Right atrium auricular region (tissue), 2 donors: ENCODE results near the gene CACNA1H. TPM values are rescaled to one million over a fixed set of nuclear protein-coding genes. Genes with fewer than 3 reads are reported as not detected.

Source experiments
- DNase-seq: peaks from one replicate; pipeline ENCODE4 v3.0.0-alpha.2; 2019; ENCODE audit warnings: low spot score
- H3K27ac ChIP-seq, 2 donors: fragments of 200-600 bp; sonication (generic); 1 replicate in 1 of 2; 2 replicates in 1 of 2; pipeline ENCODE4 v1.5.1; 2016 to 2019
- H3K27me3 ChIP-seq, 2 donors: fragments of 200-600 bp; sonication (generic); one replicate each; pipeline versions ENCODE4 v1.5.1 to v1.6.0; 2017 to 2019
- H3K36me3 ChIP-seq: fragments of 200-600 bp; sonication (generic); one replicate; pipeline ENCODE4 v1.5.1; 2016
- H3K4me1 ChIP-seq, 2 donors: fragments of 200-600 bp; sonication (generic); one replicate each; pipeline versions ENCODE4 v1.5.1 to v1.6.0; 2017 to 2019
- H3K4me3 ChIP-seq, 2 donors: fragments of 200-600 bp; sonication (generic); 1 replicate in 1 of 2; 2 replicates in 1 of 2; pipeline ENCODE4 v1.5.1; 2017 to 2019; ENCODE audit warnings: mild to moderate bottlenecking in 1 of 2, moderate library complexity in 1 of 2
- H3K9me3 ChIP-seq, 2 donors: fragments of 200-600 bp; sonication (generic); one replicate each; pipeline ENCODE4 v1.5.1; 2019
- total RNA-seq, 2 donors: library from RNA; depleted of rRNA; stranded (reverse); fragments of >200 nt; gene quantifications; one replicate each; pipeline ENCODE4 v1.1.0, GENCODE V29; 2016
- TF ChIP-seq, protein P1 (sequence below), 2 donors: fragments of 200-600 bp; sonication (generic); IDR thresholded peaks; one replicate each; pipeline ENCODE4 v1.5.1; 2019; ENCODE audit warnings: antibody characterized with exemption in 2 of 2

Gene CACNA1H
- total RNA-seq, 2 donors from 2014 or later: 7.0 to 9.4 TPM

DNA sequence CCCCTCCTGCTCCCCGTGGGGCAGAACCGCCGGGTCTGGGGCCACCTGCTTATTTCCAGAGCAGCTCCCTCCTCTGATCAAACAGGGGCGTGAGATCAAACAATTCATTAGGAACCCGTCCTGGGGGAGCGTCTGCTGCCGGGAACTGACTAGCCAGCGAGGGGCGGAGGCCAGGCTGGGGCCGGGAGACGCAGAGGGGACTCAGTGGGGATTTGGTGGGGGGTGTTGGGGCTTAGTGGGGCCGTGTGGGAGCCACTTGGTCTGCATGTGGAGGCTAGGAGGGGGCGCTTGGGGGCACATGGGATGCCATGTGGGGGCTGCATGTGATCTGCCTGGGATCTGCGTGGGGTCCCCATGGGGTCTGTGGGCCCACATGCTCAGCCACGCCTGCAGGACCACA lies 20.5 kb upstream of the CACNA1H start:
- no peak overlapping the region for H3K4me3 ChIP-seq
- no peaks in the 10 kb centered on the region for H3K9me3 ChIP-seq
- TF ChIP-seq, protein P1, sequence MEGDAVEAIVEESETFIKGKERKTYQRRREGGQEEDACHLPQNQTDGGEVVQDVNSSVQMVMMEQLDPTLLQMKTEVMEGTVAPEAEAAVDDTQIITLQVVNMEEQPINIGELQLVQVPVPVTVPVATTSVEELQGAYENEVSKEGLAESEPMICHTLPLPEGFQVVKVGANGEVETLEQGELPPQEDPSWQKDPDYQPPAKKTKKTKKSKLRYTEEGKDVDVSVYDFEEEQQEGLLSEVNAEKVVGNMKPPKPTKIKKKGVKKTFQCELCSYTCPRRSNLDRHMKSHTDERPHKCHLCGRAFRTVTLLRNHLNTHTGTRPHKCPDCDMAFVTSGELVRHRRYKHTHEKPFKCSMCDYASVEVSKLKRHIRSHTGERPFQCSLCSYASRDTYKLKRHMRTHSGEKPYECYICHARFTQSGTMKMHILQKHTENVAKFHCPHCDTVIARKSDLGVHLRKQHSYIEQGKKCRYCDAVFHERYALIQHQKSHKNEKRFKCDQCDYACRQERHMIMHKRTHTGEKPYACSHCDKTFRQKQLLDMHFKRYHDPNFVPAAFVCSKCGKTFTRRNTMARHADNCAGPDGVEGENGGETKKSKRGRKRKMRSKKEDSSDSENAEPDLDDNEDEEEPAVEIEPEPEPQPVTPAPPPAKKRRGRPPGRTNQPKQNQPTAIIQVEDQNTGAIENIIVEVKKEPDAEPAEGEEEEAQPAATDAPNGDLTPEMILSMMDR (IDR thresholded peaks at IDR 0.05): no peak
- no peaks in the 10 kb centered on the region for H3K36me3 ChIP-seq
- H3K4me1 ChIP-seq: no peaks in the 10 kb centered on the region
- H3K27ac ChIP-seq: no peak overlapping the region
- no peak for DNase-seq
- no peaks in the 10 kb centered on the region for H3K27me3 ChIP-seq

DNA sequence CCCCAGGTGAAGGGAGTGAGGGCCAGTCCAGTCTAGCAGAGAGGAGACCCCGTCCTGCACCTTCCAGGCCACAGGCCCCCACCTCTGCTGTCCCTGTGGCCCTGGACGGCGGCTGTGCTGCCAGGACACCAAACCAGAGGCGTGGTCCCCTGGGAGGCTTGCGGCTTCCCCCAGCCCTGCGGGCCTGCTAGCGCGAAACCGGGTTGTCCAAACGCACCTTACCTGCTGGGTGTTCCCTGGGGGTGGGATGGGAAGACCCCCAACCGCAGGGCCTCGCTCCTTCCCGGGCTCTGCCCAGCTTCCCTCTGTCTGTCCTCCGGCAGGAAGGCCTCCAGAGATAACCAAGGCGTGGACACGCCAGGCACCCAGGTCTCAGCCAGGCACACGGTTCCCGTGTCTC lies 19.6 kb upstream of the CACNA1H start:
- Histone ChIP-seq H3K36me3 (no peaks in the 10 kb centered on the region), H3K9me3 (no peaks in the 10 kb centered on the region), H3K27ac (no peak overlapping the region), H3K4me3 (no peak overlapping the region), H3K4me1 (no peaks in the 10 kb centered on the region), H3K27me3 (no peaks in the 10 kb centered on the region)
- DNase-seq: no peak
- TF ChIP-seq, protein P1 (IDR thresholded peaks at IDR 0.05): no peak

DNA sequence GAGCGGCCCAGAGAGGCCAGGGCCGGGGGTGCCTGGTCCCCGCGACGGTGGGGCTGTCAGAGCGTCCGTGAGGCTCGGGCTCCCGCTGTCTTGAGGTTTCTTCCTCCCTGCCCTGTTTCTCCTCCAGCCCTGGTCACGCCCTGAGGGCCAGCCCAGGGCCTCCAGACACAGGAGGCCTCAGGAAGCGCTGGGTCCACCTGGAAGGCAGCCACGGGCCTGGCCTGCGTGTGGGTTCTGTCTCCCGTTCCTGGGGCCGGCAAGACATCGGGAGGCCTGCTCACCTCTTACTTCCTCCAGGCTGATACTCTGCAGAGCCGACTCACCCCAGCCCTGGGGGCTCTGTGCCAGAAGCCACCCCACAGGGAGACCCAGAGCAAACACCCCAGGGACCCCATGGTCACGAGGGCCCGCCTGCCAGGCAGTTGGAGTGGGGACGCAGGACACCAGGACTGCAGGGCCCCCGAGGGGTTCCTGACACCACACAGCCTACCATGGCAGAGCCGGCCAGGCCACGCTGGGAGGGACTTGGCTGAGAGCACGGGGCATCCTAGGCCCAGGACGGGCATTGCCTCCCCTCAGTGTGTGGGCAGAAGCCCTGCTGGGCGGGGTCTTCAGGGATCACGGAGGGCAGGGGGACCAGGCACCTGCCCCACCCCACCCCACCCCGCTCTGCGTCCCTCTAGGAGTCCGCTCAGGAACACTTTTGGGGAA lies 18.9 kb upstream of the CACNA1H start:
- no peak for DNase-seq
- H3K27me3 ChIP-seq: no peaks in the 10 kb centered on the region
- H3K9me3 ChIP-seq: no peaks in the 10 kb centered on the region
- H3K36me3 ChIP-seq: no peaks in the 10 kb centered on the region
- H3K4me1 ChIP-seq: no peaks in the 10 kb centered on the region
- H3K4me3 ChIP-seq: no peak overlapping the region
- TF ChIP-seq, protein P1 (IDR thresholded peaks at IDR 0.05): no peak
- H3K27ac ChIP-seq: no peak overlapping the region

DNA sequence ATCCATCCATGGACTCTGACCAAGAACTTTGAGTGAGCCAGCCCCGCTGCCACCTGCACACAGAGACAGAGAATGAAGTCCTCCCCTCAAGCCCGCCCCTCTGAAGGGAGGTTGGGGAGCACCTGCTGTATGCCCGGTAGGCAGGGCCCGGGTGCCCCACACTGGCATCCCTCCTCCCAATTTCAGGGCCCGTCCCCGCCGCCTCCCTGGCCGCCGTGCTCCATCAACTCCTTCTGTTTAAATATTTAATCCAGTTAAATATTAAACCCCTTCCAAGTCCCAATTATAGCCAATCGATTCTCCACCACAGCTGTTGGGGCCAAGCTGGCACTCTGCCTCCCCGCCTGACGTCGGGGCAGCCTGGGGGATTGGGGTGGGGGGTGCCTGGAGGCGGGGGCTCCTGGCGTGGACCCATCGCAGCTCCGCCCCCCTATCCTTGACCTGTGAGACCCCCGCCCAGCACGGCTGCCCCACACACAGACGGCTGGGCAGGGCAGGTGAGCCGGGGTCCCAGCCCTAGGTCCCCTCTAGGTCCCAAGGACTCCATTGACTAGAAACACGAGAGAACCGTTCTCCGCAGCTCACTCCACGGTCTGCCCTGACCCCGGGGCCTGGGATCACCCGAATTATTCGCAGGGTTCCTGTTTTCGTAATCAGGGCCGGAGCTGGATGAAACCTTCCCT lies 18.0 kb upstream of the CACNA1H start:
- Histone ChIP-seq H3K4me3 (no peak overlapping the region), H3K4me1 (no peaks in the 10 kb centered on the region), H3K27ac (no peak overlapping the region), H3K9me3 (no peaks in the 10 kb centered on the region), H3K27me3 (no peaks in the 10 kb centered on the region), H3K36me3 (no peaks in the 10 kb centered on the region)
- DNase-seq: no peak
- TF ChIP-seq, protein P1 (IDR thresholded peaks at IDR 0.05): no peak

DNA sequence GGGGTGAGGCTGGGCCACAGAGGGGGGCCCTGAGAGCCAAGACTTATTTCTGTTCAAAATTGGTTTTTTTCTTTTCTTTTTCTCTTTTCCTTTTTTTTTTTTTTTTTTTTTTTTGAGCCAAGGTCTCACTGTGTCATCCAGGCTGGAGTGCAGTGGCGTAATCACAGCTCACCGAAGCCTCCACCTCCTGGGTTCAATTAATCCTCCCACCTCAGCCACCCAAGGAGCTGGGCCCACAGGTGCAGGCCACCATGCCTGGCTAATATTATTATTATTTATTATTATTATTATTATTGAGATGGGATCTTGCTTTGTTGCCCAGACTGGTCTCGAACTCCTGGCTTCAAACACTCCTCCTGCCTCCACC lies 17.5 kb upstream of the CACNA1H start:
- TF ChIP-seq, protein P1 (IDR thresholded peaks at IDR 0.05): no peak
- no peak for DNase-seq
- H3K36me3 ChIP-seq: no peaks in the 10 kb centered on the region
- no peaks in the 10 kb centered on the region for H3K27me3 ChIP-seq
- H3K9me3 ChIP-seq: no peaks in the 10 kb centered on the region
- H3K4me1 ChIP-seq: no peaks in the 10 kb centered on the region
- H3K4me3 ChIP-seq: no peak overlapping the region
- no peak overlapping the region for H3K27ac ChIP-seq
